HFF-Myc (cell line): ENCODE data around the gene SMG9.
"Not testable (repeated sequence)": the region's sequence is repeated elsewhere in the genome, so short reads cannot be mapped to it uniquely, and the experiment has no call there.

Experiments
- DNase-seq: peaks from one replicate; pipeline ENCODE4 v3.0.0-alpha.2; 2011; ENCODE audit warnings: low read depth; ENCODE audit errors: extremely low read depth
- H3K4me3 ChIP-seq: replicated peaks from 2 replicates; pipeline ENCODE4 v1.5.1; 2011; ENCODE audit warnings: low read depth, mild to moderate bottlenecking, control low read depth, low read length
- TF ChIP-seq, protein P1 (sequence below): IDR thresholded peaks from 2 replicates; pipeline ENCODE4 v1.5.1; 2012; ENCODE audit warnings: mild to moderate bottlenecking, low read depth, low read length, control low read depth; ENCODE audit errors: missing control alignments

The SMG9 gene

DNA sequence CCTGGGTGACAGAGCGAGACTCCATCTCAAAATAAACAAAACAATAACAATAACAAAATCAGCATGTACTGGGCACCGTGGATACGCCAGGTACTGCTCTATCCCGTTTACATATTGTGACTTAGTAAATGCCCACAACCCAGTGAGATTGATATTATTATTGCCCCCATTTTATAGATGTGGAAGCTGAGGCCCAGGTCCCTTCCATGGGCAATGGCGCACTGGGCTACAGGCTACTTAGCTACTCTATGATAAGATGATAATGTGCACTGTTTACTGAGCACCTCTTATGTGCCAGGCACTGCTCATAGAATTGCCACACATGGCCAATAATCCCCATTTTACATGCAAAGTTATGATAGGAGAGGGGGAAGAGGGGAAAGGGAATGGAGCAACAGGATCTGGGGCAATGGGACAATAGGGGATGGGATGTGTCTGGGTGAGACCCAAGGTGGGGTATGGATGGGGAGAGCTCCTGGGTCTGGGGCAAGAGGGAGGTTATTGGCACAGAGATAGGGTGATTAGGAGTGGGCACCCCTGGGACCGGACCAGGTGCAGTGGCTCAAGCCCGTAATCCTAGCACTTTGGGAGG, 20.6 kb upstream of the SMG9 start:
- no peak for DNase-seq
- TF ChIP-seq, protein P1, sequence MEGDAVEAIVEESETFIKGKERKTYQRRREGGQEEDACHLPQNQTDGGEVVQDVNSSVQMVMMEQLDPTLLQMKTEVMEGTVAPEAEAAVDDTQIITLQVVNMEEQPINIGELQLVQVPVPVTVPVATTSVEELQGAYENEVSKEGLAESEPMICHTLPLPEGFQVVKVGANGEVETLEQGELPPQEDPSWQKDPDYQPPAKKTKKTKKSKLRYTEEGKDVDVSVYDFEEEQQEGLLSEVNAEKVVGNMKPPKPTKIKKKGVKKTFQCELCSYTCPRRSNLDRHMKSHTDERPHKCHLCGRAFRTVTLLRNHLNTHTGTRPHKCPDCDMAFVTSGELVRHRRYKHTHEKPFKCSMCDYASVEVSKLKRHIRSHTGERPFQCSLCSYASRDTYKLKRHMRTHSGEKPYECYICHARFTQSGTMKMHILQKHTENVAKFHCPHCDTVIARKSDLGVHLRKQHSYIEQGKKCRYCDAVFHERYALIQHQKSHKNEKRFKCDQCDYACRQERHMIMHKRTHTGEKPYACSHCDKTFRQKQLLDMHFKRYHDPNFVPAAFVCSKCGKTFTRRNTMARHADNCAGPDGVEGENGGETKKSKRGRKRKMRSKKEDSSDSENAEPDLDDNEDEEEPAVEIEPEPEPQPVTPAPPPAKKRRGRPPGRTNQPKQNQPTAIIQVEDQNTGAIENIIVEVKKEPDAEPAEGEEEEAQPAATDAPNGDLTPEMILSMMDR = no peak

DNA sequence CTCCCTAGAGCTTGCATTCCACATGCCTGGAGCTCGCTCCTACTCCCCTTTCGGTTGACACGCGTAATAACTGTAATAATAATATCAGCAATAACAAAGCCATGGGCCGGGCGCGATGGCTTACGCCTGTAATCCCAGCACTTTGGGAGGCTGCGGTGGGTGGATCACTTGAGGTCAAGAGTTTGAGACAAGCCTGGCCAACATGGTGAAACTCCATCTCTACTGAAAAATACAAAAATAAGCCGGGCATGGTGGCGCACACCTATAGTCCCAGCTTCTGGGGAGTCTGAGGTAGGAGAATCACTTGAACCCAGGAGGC, 20.1 kb upstream of the SMG9 start:
- not testable (repeated sequence) for DNase-seq

More for the DNA sequence above, 20.6 kb upstream of the SMG9 start:
- H3K4me3 ChIP-seq = no peak overlapping the region

DNA sequence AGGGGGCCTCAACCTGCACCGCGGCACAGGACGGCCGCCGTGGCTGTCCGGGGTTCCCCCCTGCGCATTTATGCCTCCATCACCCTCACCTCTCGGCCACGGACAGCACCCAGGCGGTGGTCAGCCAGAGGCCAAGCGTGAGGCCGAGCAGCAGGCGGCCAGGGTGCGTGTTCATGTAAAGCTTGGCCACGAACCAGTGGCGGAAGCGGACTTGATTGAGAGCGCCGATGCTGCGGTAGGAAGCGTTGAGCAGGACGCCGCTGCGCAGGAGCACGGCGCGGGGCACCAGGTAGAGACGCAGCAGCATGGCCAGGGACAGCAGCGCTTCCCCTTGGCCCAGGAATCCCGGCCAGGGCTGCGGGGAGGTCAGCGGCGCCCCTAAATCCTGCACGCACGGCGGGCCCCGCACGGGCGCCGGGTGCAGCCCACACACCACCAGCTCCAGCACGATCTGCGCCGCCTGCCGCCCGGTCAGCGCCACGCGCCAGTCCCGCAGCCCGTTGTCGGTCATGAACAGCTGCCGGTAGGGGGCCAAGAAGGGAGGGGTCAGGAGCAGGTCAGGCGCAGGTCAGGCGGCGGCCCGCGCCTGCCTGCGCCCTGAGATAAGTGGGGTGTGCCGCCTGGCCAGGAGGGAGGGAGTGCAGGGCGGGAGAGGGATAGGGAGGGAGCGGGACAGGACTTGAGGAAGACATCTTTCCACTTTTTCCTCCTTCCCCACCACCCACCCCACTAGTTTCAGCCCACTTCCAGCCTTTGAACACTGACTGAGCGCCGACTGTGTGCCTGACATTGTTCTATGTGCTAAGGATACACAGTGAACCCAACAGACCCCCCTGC, 19.6 kb upstream of the SMG9 start:
- peak overlapping the region; percentile 19; the same call in 1 of the 2 replicates for H3K4me3 ChIP-seq
- no peak for DNase-seq
- TF ChIP-seq, protein P1 = peak; percentile 40

More for the DNA sequence above, 20.1 kb upstream of the SMG9 start:
- not testable (repeated sequence) for H3K4me3 ChIP-seq

DNA sequence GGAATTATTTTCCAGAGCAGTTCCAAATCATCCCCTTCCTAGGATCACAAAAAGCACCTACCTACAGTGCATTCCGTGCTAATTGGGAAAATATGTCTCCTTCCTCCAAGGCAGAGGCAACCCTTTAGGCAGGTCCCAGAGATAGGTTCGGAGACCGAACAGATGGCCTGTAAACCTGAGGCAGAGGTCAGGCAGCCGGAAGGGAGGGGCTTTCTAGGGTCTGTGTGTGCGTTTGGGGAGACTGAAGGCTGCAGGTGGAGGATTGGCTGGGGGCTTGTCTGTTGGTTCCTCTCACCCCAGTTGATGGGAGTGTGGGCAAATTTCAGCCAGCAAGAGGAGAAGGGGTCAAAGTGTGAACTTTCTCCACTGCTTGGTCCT, 19.0 kb upstream of the SMG9 start:
- DNase-seq = no peak
- TF ChIP-seq, protein P1 = no peak
- H3K4me3 ChIP-seq = no peak overlapping the region

DNA sequence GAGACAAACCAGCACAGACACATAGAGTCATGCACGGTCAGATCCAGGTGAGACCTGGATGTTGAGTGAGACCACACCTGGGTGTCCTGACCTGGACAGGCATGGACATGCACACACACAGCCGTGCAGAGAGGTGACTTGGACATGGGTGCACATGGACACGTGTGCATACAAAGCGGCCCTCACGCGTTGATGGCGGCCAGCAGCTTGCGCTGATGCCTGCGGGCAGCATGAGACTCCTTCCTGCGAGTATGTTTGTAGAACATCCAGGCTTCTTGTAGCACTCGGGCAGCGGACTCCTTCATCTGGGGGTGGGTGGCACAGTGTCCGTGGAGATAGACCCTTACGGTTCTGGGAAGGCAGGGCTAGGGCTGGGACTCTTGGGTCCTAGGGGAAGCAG, 14.5 kb upstream of the SMG9 start:
- TF ChIP-seq, protein P1 = no peak
- H3K4me3 ChIP-seq = no peak overlapping the region
- DNase-seq = no peak

DNA sequence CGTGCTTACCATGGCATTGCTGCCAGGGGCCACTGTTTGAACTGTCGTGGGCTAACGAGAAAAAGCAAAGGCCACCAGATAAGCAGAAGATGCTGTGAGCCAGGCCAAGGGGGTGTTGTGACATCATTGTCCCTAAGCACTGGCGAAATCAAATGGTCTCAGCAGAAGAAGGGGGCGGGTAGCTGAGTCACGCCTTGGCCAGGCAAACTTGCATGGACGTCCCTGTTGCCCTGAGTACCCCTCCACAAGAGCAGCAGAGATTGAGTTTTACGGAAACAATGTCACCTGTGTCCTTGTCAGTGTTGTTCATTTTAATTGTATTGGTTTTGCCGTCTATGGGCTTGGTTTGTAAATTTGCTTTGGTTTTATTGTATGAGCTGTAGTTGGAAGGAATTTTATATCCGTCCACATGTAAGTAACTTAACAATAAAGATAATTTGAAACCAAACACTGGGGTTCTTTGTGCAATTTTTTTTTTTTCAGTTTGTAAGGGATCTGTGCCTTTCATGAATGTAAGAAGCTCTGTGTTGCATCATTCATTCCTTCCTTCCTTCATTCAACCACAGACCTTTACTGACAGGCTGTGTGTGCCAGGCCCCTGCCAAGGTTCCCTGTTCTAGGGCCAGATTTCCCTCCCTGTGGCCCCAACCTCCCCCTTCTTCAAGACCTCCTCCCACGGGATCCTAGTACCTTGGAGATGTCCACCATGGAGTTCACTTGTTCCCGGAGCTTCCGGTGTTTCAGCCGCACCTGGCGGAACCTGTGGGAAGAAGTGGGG, 13.7 kb upstream of the SMG9 start:
- TF ChIP-seq, protein P1 = no peak
- no peak for DNase-seq
- H3K4me3 ChIP-seq = no peak overlapping the region

DNA sequence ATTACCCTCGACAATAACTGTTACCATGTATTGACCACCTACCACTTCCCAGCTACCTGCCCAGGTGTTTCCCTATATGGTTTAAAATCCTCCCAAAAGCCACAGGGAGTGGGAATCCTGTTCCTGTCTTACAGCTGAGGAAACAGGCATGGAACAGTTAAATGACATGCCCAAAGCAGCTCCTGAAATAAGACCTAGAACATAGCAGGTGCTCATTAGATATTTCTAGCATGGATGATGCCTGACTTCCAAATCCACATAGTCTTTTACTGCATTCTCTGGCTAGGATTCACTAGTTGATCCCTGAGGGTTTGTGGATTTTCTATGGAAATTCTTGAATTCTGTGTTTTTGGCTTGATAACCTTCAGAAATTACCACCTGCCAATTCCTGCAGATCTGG, 13.1 kb upstream of the SMG9 start:
- no peak overlapping the region for H3K4me3 ChIP-seq
- DNase-seq = no peak
- TF ChIP-seq, protein P1 = no peak
